GM13976 (cell line): ENCODE results near the gene COA8.

Experiments used
- DNase-seq: peaks from one replicate; pipeline ENCODE4 v3.0.0; 2012; ENCODE audit warnings: low spot score
- in situ Hi-C: fragments of 300-500 bp; cut with MboI; formaldehyde crosslinking; loops from one replicate; pipeline ENCODE4 v1.12.0; 2022; ENCODE audit warnings: low sequenced_read_pairs, mixed read lengths, inconsistent platforms; ENCODE audit not compliant: unreplicated experiment
- TF ChIP-seq, protein P1 (sequence below): IDR thresholded peaks from 2 replicates; pipeline ENCODE4 v1.5.1; 2012; ENCODE audit warnings: borderline replicate concordance, mild to moderate bottlenecking; ENCODE audit not compliant: insufficient read depth; ENCODE audit errors: extremely low read depth, missing control alignments, control extremely low read depth

Gene COA8

DNA sequence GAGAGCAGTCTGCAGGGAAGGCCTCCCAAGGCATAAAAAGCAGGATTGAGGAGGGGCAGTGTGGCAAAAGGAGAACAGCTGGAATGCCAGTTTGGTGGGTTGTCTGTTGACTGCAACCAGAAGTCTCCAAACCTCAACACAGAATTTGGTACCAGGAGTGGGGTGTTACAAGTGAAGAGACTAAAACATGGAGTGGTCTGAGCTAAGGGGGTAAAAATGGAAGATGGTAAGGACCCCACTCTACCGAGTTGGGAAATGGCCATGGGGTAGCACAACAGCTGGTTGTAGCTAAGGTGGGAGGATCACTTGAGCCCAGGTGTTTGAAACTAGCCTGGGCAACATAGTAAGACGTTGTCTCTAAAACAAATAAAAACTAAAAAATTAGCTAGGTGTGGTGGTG is 48.5 kb downstream of the COA8 start:
- TF ChIP-seq, protein P1, sequence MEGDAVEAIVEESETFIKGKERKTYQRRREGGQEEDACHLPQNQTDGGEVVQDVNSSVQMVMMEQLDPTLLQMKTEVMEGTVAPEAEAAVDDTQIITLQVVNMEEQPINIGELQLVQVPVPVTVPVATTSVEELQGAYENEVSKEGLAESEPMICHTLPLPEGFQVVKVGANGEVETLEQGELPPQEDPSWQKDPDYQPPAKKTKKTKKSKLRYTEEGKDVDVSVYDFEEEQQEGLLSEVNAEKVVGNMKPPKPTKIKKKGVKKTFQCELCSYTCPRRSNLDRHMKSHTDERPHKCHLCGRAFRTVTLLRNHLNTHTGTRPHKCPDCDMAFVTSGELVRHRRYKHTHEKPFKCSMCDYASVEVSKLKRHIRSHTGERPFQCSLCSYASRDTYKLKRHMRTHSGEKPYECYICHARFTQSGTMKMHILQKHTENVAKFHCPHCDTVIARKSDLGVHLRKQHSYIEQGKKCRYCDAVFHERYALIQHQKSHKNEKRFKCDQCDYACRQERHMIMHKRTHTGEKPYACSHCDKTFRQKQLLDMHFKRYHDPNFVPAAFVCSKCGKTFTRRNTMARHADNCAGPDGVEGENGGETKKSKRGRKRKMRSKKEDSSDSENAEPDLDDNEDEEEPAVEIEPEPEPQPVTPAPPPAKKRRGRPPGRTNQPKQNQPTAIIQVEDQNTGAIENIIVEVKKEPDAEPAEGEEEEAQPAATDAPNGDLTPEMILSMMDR: no peak
- in situ Hi-C loops: no loop called here
- DNase-seq: no peak

DNA sequence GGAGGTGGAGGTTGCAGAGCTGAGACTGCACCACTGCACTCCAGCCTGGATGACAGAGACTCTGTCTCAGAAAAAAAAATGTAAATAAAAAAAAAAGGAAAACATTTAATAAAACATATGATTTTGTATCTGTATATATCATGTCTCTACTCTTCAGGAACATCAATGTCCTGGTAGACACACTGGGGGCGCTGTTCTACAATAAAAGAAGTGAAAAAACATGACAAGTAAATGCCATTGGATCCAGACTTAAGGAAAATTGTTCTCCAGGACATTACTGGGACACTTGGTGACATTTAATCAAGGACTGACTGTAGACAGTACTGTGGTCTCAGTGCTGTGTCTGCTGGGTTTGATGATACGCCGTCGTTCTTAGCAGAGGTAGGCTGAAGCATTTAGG is 50.8 kb downstream of the COA8 start:
- TF ChIP-seq, protein P1: no peak
- in situ Hi-C loops: no loop called here

DNA sequence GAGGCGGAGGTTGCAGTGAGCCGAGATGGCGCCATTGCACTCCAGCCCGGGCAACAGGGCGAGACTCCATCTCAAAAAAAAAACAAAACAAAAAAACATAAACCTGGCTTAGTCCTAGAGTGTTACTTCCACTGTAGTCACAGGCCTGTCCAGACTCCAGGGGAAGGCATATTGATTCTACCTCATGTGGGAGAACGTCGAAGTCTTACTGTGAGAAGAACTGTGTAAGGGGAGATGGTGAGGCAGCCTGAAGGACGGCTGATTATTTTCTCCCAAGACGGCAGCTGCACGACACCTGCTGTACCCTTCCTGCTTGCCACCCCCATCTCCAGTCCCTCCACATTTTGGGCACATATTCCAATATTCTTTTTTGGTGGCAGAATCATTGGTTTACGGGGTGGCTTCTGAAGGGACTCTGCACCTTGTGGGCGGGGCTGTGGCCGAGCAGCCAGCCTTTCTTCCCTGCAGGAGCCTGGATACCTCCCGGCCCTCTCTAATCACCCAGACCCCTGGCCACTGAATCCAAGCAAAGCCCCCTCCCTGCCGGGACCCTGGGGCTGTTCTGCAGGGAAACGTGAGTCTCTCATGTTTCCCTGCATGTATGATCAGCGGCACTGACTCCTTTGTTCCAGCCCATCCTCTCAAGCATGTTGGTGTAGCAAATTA is 54.0 kb downstream of the COA8 start:
- DNase-seq: no peak
- TF ChIP-seq, protein P1: no peak
- in situ Hi-C loops: no loop called here

More for the DNA sequence above, 50.8 kb downstream of the COA8 start:
- no peak for DNase-seq

DNA sequence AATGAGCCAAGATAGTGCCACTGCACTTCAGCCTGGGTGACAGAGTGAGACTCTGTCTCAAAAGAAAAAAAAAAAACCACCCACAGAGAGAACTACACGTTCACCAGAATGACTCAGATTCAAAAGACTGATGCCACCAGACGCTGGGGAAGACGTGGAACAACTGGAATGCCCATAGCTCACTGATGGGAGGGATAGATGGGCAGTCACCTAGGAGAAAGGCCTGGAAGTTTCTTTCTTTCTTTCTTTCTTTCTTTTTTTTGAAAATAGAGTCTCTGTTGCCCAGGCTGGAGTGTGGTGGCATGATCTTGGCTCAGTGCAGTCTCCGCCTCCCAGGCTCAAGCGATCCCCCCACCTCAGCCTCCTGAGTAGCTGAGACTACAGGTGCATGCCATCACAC is 56.3 kb downstream of the COA8 start:
- TF ChIP-seq, protein P1: no peak
- no peak for DNase-seq
- in situ Hi-C loops: no loop called here

DNA sequence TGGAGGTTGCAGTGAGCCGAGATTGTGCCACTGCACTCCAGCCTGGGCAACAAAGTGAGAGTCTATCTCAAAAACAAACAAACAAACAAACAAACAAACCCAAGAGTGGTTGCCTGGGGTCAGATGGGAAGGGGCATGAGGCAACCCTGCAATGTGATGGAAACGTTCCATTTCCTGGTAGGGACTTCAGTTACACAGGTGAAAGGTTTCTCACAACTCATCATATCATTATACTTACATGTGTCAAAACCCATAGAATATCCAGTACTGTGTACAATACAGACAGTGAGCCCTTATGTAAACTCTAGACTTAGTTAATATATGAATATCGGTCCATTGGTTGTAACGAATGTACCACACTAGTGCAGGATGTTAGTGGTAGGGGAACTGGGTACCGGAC is 59.1 kb downstream of the COA8 start:
- DNase-seq: no peak
- in situ Hi-C loops: no loop called here
- TF ChIP-seq, protein P1: no peak

DNA sequence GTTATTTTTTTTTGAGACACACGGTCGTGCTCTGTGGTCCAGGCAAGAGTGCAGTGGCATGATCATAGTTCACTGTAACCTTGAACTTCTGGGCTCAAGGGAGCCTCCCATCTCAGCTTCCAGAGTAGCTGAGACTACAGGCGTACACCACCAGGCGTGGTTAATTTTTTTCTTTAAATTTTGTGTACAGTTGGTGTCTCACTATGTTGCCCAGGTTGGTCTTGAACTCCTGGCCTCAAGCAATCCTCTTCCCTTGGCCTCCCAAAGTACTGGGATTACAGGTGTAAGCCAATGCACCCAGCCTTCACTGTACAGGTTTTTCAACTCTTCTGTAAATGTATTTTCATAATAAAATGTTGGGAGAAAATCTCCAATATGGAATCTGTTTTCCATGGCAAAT is 60.5 kb downstream of the COA8 start:
- no peak for DNase-seq
- TF ChIP-seq, protein P1: no peak
- in situ Hi-C loops: no loop called here
